Esophagus squamous epithelium (tissue), 5 donors: Measurements from ENCODE around the gene POLR2C. TPM values are rescaled to one million over a fixed set of nuclear protein-coding genes. Genes with fewer than 3 reads are reported as not detected.

Source experiments
- DNase-seq: peaks from one replicate; lab custom pipeline; 2025; lab: John Stamatoyannopoulos, UW
- H3K27ac ChIP-seq, 4 donors: fragments of 200-600 bp; sonication (generic); one replicate each; pipeline ENCODE4 v1.5.1; 2016 to 2019; ENCODE audit warnings: mild to moderate bottlenecking in 1 of 4
- H3K27me3 ChIP-seq, 4 donors: fragments of 200-600 bp; sonication (generic); 1 replicate in 3 of 4; 2 replicates in 1 of 4; pipeline versions ENCODE4 v1.5.1 to v1.6.0; 2017 to 2021; ENCODE audit warnings: antibody characterized with exemption in 1 of 4
- H3K36me3 ChIP-seq, 3 donors: fragments of 200-600 bp; sonication (generic); one replicate each; pipeline ENCODE4 v1.5.1; 2016 to 2019
- H3K4me1 ChIP-seq, 3 donors: fragments of 200-600 bp; sonication (generic); one replicate each; pipeline ENCODE4 v1.5.1; 2017 to 2019
- H3K4me3 ChIP-seq, 4 donors: fragments of 200-600 bp; sonication (generic); 1 replicate in 3 of 4; 2 replicates in 1 of 4; pipeline ENCODE4 v1.5.1; 2016 to 2019; ENCODE audit warnings: mild to moderate bottlenecking in 2 of 4, moderate library complexity in 1 of 4
- H3K9me3 ChIP-seq, 3 donors: fragments of 200-600 bp; sonication (generic); one replicate each; pipeline ENCODE4 v1.5.1; 2016 to 2019
- CTCF ChIP-seq, 6 experiments: fragments of 450-650 bp in 4 of 6; fragments of 200-600 bp in 2 of 6; sonication (generic) in 2 of 6; IDR thresholded peaks; one replicate each; pipeline ENCODE4 v1.5.1; 2016 to 2019; ENCODE audit warnings: antibody characterized with exemption in 6 of 6, mild to moderate bottlenecking in 4 of 6, moderate library complexity in 4 of 6
- POLR2A ChIP-seq, 4 donors: fragments of 450-650 bp; IDR thresholded peaks; one replicate each; pipeline ENCODE4 v1.6.1; 2017; ENCODE audit warnings: antibody characterized with exemption in 4 of 4, mild to moderate bottlenecking in 4 of 4, moderate library complexity in 3 of 4
- whole genome bisulfite sequencing, 2 donors: methylation state at CpG; one replicate each; pipeline ENCODE4 v1.1.5; 2018; 5-methylcytosine and 5-hydroxymethylcytosine counted together
- intact Hi-C: fragments of 100-400 bp; cut with DNase I; formaldehyde crosslinking; loops from one replicate; pipeline ENCODE4 v1.15.0; 2022
- total RNA-seq, 4 donors: library from RNA; depleted of rRNA; stranded (reverse); fragments of >200 nt; gene quantifications; one replicate each; pipeline ENCODE4 v1.1.0, GENCODE V29; 2016
- donor health status: DM: yes; HTN: yes; CAD: no.

Gene POLR2C
- total RNA-seq, 4 donors from 2014 or later = 58.8 to 86.8 (median 71.1) TPM

GRCh38 chr16:57500578-57501111 is 38.2 kb downstream of the POLR2C start:
- no peak for TF ChIP-seq POLR2A (IDR thresholded peaks at IDR 0.05)
- TF ChIP-seq CTCF (IDR thresholded peaks at IDR 0.05) = no peak
- Histone ChIP-seq H3K36me3 (no peaks in the 10 kb centered on the region), H3K4me3 (no peak overlapping the region), H3K4me1 (no peaks in the 10 kb centered on the region), H3K9me3 (no peaks in the 10 kb centered on the region), H3K27me3 (peaks cover 0 to 4% (median 0%) of the 10 kb centered on the region in 4 donors), H3K27ac (no peak overlapping the region)
- 44 to 70% methylated on average over 6 to 7 of the region's 9 CpGs for WGBS, 2 donors
- intact Hi-C loops = no loop called here
- DNase-seq = no peak

- no peak overlapping the region for H3K27ac ChIP-seq
- no peak for DNase-seq
- H3K9me3 ChIP-seq = no peaks in the 10 kb centered on the region
- H3K36me3 ChIP-seq = no peaks in the 10 kb centered on the region
- TF ChIP-seq CTCF (IDR thresholded peaks at IDR 0.05) (no peak), POLR2A (IDR thresholded peaks at IDR 0.05) (no peak)
- H3K4me3 ChIP-seq = no peak overlapping the region
- H3K4me1 ChIP-seq = no peaks in the 10 kb centered on the region
- peaks cover 0 to 4% (median 0%) of the 10 kb centered on the region in 4 donors for H3K27me3 ChIP-seq
- 85 to 87% methylated on average over 5 to 7 of the region's 7 CpGs for WGBS, 2 donors
- intact Hi-C loops = no loop called here
These were observed 39.0 kb downstream of the POLR2C start for GRCh38 chr16:57501492-57501891.

- no peaks in the 10 kb centered on the region for H3K9me3 ChIP-seq
- TF ChIP-seq CTCF (IDR thresholded peaks at IDR 0.05) (no peak), POLR2A (IDR thresholded peaks at IDR 0.05) (no peak)
These were observed 39.7 kb downstream of the POLR2C start for GRCh38 chr16:57502048-57502775.

GRCh38 chr16:57503366-57503765 is 40.9 kb downstream of the POLR2C start:
- Histone ChIP-seq H3K27ac (no peak overlapping the region), H3K4me1 (no peaks in the 10 kb centered on the region), H3K4me3 (no peak overlapping the region), H3K27me3 (peaks cover 0 to 5% (median 0%) of the 10 kb centered on the region in 4 donors), H3K36me3 (no peaks in the 10 kb centered on the region), H3K9me3 (no peaks in the 10 kb centered on the region)
- TF ChIP-seq POLR2A (IDR thresholded peaks at IDR 0.05) (no peak), CTCF (IDR thresholded peaks at IDR 0.05) (no peak)
- no peak for DNase-seq
- intact Hi-C loops = no loop called here
- WGBS, 2 donors = 55% methylated on average over 10 of the region's 15 CpGs; no CpG with 5 or more reads in 1 of the 2 donors

More at GRCh38 chr16:57502048-57502775, 39.7 kb downstream of the POLR2C start:
- WGBS, 2 donors = 78 to 81% methylated on average over 12 of the region's 12 CpGs
- no peak for DNase-seq
- Histone ChIP-seq H3K4me1 (no peaks in the 10 kb centered on the region), H3K27ac (no peak overlapping the region), H3K27me3 (peaks cover 0 to 4% (median 0%) of the 10 kb centered on the region in 4 donors), H3K36me3 (no peaks in the 10 kb centered on the region), H3K4me3 (no peak overlapping the region)
- intact Hi-C loops = no loop called here

- TF ChIP-seq POLR2A (IDR thresholded peaks at IDR 0.05) (no peak), CTCF (IDR thresholded peaks at IDR 0.05) (no peak)
- WGBS, 2 donors = 71% methylated on average over 4 of the region's 6 CpGs; no CpG with 5 or more reads in 1 of the 2 donors
- intact Hi-C loops = no loop called here
These were observed 41.5 kb downstream of the POLR2C start for GRCh38 chr16:57504001-57504400.

More at GRCh38 chr16:57504001-57504400, 41.5 kb downstream of the POLR2C start:
- Histone ChIP-seq H3K9me3 (no peaks in the 10 kb centered on the region), H3K27ac (no peak overlapping the region), H3K4me3 (no peak overlapping the region), H3K36me3 (no peaks in the 10 kb centered on the region), H3K4me1 (no peaks in the 10 kb centered on the region), H3K27me3 (peaks cover 0 to 5% (median 0%) of the 10 kb centered on the region in 4 donors)
- no peak for DNase-seq
